SK-N-SH treated with all-trans-retinoic acid at 6 μM for 48 hours (cell line): ENCODE measurements around the gene TSPAN18.

Experiments
- GLIS3 ChIP-seq: fragments of 250-450 bp; sonication (Bioruptor Pico); IDR thresholded peaks from 2 replicates; pipeline ENCODE4 v1.5.0; 2020; ENCODE audit warnings: mild to moderate bottlenecking, moderate library complexity
- ISL1 ChIP-seq: fragments of 250-450 bp; sonication (Bioruptor Pico); IDR thresholded peaks from 2 replicates; pipeline ENCODE4 v2.1.2; 2022; ENCODE audit warnings: mild to moderate bottlenecking, moderate library complexity
- OSR1 ChIP-seq: fragments of 250-450 bp; sonication (Bioruptor Pico); IDR thresholded peaks from 2 replicates; pipeline ENCODE4 v1.8.0; 2022; ENCODE audit warnings: moderate library complexity, mild to moderate bottlenecking, inconsistent platforms
- ZFP3 ChIP-seq: fragments of 250-450 bp; sonication (Bioruptor Pico); IDR thresholded peaks from 2 replicates; pipeline ENCODE4 v1.5.0; 2020; ENCODE audit warnings: mild to moderate bottlenecking, moderate library complexity
- ZFP30 ChIP-seq: fragments of 450-650 bp; formaldehyde crosslinking; IDR thresholded peaks from 2 replicates; pipeline ENCODE4 v1.5.0; 2022; ENCODE audit warnings: mild to moderate bottlenecking, moderate library complexity
- TF ChIP-seq, protein P1 (sequence below): fragments of 250-450 bp; sonication (Bioruptor Pico); IDR thresholded peaks from 2 replicates; pipeline ENCODE4 v1.8.0; 2021; ENCODE audit warnings: low read depth, mild to moderate bottlenecking, moderate library complexity, borderline replicate concordance

DNA sequence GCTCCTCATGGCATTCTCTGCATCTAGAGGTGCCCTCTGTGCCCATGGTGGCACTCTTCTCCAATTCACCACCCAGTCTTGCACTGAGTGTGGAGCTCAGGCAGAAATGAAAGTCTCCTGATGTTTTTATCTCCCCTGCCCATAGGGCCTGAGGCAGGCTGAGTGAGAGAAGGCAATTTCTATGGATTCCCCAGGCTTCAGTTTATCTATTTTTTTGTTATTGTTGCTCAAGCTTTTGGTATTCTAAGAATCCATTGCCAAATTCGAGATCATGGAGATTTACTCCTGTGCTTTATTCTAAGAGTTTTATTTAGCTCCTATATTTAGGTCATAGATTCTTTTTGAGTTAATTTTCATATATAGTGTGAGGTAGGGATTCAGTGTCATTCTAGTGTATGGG, 40.7 kb downstream of the TSPAN18 start:
- TF ChIP-seq, protein P1, sequence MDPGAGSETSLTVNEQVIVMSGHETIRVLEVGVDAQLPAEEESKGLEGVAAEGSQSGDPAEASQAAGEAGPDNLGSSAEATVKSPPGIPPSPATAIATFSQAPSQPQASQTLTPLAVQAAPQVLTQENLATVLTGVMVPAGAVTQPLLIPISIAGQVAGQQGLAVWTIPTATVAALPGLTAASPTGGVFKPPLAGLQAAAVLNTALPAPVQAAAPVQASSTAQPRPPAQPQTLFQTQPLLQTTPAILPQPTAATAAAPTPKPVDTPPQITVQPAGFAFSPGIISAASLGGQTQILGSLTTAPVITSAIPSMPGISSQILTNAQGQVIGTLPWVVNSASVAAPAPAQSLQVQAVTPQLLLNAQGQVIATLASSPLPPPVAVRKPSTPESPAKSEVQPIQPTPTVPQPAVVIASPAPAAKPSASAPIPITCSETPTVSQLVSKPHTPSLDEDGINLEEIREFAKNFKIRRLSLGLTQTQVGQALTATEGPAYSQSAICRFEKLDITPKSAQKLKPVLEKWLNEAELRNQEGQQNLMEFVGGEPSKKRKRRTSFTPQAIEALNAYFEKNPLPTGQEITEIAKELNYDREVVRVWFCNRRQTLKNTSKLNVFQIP (CRISPR knock-in tag) = no peak
- no peak for TF ChIP-seq GLIS3
- TF ChIP-seq ISL1 (CRISPR knock-in tag) = no peak
- no peak for TF ChIP-seq ZFP3 (CRISPR knock-in tag)
- TF ChIP-seq ZFP30 = no peak
- TF ChIP-seq OSR1 (CRISPR knock-in tag) = no peak
